GM21423 (cell line): ENCODE results near the gene MAP6.

ENCODE experiments used
- ATAC-seq: cut with Tn5 transposase; IDR thresholded peaks from one replicate; pipeline ENCODE4 v1.9.1; 2021; ENCODE audit warnings: mild to moderate bottlenecking, moderate library complexity; ENCODE audit not compliant: unreplicated experiment

Gene MAP6

DNA sequence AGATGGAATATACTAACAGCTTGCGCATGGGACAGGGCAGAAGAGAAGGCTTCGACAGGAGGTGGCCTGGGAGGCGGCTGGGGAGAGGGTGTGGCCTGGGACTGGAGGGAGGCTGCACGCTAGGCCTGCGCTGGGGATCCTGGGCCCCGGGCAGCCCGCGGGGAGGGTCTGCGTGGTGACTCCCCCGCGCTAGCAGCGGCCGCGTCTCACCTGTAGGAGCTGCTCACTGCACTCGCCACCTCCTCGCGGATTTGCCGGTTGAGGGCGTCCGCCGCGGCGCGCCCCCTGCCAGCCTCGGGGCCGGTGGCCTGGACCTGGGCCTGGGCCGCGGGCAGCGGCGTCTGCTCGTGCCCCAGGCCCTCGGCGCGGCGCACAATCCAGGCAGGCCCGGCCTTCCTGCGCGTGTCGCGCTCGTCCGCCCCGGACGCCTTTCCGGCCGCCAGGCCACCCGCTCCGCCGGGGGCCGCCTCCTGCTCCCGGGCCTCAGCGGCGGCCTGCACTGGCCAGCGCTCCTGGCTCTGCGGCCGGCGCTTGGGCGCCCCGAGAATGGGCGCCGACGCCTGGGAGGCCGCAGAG is 1.5 kb downstream of the MAP6 start:
- no peak for ATAC-seq

DNA sequence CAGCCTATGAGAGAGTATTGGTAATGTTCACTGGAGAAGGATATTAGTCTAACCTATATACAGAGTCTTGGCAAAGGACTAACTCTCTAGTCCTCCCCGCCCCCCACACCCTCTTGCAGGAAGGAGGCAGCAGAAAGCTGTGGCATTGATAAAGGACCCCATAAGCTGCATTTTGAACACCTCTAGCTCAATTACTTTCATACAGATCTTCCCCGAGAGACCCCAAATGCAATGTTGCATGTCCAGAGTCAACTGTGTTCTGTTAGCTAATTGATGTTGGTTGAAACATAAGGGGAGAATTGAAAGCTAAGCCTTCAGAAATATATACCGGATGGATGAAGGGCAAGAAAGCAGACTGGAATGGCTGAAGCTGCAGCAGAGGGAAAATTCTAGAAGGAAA is 2.8 kb downstream of the MAP6 start:
- no peak for ATAC-seq

DNA sequence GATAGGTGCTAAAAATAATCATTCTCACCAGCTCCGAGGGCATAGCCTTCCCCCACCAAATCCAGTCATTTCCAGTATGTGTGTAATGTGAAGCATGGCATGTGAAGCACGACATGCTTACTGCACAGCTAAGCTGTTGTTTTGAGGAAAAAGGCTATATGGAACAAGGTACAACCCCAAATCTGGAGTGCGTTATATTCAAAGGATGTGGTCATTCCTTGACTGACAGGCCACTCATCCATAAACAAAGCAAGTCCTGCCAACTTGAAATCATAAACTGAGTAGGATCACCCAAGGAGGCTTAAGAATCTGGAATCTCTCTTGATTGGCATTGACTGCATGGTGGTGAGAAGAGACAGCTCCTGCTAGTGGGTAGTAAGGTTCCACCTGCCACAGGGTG is 3.7 kb downstream of the MAP6 start:
- no peak for ATAC-seq

DNA sequence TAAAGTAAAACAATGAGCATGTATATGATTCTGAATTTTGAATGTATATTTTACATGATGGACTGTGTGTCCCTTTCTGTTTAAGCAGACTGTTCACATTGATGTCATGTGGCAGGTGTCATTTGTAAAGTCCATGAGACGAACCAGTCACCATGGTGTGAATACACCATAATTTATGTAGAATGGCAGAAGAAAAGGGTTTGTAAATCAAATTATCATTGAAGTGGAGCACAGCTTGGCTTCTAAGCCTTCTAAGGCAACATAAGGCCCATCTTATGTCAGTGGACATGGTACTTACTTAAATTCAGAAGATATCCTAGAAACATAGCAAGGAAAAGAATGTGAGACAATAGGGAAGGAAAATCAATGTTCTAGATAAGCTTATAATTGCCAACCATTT is 4.4 kb downstream of the MAP6 start:
- no peak for ATAC-seq

DNA sequence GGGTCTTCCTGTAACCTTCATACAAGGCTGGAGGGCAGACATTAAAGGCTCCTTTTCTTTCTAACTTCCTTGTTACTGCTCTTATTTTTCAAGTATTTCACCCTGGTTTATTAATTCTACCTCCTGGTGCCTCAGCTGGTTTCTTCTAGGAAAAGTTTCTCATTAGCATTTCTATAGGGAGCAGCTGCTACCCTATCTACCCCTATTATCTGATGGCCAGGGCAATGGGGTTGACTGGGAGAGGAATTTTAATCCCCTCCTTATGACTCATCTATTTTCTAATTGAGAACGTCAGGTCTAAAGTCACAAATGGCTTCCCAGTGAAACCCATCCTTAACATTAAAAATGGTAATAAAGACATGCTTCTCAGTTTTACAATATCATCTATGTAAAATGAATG is 5.0 kb downstream of the MAP6 start:
- ATAC-seq, result no peak

DNA sequence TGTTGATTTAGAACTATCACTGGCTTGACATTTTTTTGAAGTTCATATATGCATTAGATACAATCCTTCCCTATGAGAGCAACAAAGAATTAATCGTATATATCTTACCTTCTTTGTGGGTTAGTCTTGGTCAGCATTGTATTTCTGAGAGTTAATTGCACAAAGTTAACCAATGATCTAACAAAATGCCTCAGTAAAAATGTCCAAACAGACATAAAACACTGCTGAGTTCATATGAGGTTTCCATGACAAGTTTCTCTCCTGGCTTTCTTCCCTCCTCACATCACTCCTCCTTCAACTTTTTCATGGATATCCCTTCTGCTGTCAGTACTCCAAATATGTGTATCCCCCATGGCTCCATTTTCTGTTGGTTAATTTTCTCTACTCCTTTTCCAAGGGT is 9.0 kb downstream of the MAP6 start:
- ATAC-seq, result no peak

DNA sequence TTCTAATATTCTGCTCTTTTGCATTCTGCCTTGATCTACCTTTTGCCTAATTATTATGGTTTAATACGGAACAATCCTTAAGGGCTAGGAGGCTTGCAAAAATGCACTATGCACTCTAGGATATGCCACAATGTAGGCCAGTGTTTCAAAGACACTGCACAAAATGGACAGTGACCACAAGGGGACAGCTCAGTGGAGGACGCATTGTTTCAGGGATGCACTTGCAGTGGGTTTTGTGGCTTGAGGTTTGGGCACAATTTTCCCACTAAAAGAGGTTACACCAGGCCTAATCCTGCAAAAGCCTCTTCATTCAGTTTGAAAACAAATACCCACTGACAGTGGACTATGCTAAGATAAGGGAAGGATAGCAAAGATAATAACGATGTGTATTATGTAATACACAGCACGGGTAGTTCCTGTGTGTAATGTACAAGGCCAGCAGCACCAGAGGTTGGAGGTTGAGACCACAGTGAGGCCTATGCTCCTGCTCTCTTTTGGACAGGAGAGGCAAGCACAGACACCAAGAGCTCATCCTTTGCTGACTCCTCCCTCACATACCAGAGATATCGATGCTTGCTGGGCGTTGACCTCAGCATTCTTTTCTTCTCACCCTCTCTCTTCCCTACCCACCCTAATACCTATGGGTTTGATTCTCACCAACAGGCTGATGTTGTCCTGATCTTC is 12.7 kb downstream of the MAP6 start:
- no peak for ATAC-seq

DNA sequence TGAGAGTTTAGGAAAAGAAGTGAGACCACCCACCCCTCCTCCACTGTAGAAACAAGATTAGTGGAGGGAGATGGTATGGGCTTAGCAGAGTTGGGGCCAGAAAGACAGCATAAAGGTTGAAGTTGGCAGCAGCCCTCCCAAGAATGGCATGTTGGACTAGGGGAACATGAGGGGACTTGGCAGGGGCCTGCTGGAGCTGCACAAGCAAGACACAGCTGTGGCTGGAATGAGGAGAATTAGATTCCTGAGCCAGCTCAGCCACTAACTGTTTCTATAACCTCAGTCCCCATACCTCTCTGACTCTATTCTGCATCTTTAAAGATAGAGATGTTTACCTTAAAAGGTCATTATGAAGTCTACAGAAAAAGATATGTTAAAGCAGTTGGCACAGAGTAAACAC is 13.2 kb downstream of the MAP6 start:
- ATAC-seq, result no peak

DNA sequence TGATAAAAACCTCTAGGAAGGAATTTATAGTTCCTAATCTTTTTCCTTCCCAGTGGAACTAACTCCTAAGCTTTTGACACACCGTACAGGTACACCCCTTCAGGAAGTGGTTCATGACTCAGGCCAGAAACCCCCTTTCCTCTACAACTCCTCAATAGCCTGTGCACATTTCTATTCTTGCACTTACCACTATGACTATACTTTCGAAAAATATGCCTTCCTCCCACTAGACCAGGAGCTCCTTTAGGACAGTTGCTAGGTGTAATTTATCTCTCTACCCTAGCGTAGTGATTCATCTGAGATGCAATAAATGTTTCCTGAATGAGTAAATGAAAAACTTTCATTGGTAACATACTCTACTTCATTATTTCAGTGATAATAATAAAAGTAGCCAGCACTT is 14.5 kb downstream of the MAP6 start:
- peak; percentile 73 for ATAC-seq

DNA sequence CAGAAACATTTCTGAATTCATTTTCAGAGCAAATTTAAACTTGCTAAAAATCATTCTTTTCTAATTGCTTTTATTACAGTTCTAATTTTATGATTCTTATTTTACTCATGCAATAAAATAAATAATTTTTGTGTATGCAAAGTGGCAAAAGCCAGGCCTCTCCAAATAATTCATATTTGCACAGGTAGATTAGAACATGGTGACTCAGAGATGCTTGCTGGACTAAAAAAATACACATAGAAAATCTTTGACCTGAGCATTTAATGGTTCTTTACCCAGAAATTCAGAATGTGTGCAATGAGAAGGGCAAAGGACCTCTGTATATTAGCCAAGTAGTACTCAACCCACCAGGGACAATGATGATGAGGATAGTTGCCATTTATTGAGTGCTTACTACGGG is 15.3 kb downstream of the MAP6 start:
- no peak for ATAC-seq

DNA sequence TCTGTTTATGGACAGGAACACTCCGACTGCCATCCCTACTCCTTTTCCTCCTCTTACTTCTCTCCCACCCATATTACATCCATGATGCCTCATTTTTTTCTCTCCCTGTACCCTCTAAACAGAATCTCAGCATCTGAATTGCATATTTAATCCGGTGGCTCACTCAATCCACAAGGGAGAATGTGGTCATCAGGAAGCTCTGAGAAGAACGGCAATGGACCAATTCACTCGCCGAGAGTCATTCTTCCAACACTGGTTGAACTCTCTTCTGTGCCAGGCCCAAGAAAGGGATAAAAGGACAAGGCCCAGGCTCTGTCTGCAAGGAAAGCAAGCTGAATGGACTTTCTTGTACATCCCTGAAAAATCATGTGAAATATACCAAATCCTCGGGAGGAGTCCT is 15.9 kb downstream of the MAP6 start:
- no peak for ATAC-seq

DNA sequence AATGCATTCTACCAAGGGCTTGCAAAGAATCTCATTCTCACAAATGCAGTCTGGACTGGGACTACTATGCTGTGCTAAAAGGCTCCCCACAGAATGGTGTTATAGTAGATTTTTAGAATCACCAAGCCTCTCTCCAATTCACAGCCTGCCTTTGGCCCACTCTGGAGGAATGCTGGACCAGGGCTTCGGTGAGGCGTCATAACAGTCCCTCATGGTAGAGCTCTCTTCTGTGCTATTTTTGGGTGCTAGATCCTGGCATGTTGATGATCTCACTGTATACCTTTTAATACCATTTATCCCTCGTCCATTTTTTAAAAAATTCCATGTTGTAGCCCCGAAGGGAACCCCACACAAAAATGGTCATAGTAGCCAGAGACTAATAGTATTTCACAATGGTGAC is 17.6 kb downstream of the MAP6 start:
- ATAC-seq, result no peak

DNA sequence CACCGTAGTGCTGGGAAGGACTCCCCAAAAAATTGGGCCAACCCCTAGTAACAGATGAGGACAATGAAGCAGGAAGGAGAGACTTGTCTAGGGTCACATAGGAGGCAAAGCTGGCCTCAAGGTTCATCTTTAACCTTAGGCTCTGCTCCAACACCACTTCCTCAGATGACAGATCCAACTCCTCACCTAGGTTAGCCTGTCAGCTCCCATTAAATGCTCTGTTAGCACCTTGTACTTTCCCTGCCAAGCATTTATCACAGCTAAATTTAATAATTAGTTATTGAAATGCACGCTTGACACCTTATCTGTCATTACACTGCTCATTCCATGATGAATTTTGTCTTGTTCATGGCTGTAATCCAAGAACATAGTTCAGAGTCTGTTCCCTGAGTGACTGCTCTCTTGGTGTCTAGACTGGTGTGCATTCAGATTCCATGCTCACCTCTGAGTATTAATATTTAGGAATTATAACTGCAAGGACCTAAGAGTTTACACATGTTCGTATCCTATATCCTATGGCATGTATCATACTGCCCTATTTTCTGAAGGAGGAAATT is 18.6 kb downstream of the MAP6 start:
- ATAC-seq, result no peak

DNA sequence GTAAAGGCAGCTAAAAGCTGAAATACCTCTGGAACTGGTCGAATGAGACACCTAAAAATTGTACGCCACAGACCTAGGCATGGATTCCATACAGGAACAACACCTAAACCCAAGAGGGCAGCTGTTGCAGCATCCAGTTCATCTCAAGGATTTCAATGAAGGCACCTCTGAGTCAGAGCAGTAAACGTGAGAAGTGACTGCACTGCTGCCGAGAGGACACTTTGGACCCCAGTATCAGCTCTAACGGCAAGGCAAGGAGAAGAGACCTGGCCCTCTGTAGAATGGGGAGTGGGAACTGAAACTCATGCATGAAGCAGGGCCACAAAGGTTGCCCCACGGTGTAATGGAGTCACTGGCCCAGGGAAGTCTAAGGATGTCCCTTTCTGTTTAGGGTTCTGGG is 23.9 kb downstream of the MAP6 start:
- ATAC-seq, result no peak

DNA sequence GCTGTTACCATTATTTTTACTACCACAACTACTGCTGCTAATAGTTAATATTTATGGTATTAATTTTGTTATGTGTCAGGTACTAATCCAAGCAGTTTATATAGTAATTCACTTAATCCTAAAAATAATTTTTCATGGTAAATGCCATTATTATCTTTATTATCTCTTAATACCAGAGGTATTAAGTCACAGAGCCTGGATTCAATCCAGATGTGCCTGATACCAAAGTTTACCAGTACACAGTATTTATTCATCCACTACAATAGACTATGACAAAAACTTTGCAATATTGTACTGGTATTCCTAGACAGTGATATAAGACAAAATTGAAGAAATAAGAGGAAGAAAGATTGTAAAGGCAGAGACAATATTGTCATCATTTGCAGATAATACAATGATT is 24.5 kb downstream of the MAP6 start:
- no peak for ATAC-seq

DNA sequence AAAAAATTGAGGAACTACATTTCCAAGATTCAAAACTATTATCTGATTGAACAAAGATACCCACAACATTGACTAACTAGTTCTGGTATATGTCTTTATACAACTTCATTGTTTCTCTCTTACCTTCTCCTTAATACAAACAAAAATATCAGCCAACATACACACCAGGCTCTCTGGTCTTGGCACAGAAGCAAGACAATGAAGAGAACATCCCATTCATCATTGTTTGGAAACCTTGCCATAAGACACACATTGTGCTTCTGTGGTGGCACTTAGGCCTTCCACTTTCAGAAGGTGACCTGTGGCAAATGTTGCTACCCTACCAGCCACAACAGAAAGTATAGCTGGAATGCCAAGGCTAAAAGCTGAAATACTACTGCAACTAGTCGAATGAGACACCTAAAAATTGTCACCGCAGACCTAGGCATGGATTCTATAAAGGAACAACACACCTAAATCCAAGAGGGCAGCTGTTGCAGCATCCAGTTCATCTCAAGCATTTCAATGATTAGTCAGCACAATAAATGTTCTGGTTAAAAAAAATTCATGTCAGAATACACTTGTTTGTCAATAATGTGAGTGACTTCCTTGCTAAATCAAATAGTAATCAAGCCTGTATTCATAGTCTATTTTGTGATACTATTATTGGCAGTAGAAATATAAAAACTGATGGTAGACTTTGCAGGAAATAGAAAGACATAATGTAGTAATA is 26.3 kb downstream of the MAP6 start:
- ATAC-seq, result no peak

DNA sequence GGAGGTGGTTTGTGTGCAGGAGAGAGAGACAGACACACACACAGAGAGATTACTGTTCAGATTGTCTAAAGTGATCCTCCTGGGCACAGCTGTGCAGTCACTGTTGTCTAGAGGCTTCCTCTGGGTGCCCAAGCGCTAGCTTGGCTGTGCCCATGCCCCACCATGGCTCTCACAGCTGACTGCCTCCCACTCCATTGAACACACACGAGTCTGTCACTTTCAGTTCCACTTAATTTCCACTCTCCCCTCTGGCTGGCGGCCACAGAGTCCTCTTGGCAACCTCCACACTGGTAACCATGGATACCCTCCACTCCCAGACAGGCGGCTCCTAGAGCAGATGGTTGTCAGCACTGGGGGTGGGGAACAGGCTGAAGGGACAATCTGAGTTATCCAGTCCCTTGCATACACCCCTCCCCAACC is 29.1 kb downstream of the MAP6 start:
- no peak for ATAC-seq

DNA sequence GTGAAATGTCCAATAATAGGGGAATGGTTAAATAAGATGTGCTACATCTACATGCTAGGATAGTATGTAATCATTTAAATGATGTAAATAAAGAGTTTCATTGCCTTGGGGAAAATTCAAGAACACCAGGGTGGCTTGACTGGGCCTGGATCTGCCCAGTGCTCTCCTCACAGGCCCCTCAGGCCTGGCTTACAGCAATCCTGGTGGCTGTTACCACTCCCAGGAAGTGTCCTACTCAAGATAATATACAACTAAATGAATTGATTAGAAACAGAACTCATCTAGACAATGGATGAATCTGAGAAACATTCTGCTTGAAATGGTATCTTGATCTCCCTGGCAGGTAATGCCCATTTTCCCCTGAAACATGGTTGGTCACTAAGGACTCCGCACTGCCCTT is 30.8 kb downstream of the MAP6 start:
- no peak for ATAC-seq

DNA sequence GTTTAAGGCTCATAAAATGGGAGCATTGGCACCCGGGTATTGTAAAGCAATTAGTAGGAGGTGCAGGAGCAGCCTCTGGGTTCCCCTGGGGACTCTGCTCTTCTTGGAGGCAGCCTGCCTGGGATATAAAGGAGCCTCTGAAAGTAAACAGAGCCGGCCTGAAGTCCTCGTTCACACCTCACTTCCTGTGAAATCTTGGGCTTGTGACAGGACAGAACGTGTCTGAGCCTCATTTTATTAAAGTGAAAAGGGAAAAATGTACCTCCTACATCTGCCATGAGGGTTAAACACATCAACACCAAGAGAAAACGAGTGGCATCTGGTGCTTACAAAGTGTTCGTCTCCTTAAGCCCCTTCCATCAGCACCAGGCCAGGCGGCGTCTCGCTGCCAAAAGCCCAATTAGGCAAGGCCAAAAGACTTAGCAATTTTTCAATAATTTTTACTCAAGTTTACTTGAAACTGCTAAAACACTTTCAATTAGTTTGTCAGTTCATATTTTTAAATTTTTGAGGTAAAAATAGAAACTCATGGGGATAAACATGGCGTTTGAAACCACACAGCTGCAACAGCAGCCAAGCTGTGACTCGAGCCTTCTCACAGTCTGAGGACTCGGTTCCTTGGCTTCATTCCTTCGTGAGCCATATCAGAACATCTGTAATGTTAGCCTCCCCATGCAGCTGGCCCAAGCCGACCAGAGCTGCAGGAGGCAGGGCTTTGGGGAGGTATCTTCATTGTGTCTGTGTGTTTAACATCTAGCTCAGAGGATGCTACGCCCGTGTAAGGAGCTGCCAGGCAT is 33.6 kb downstream of the MAP6 start:
- no peak for ATAC-seq

DNA sequence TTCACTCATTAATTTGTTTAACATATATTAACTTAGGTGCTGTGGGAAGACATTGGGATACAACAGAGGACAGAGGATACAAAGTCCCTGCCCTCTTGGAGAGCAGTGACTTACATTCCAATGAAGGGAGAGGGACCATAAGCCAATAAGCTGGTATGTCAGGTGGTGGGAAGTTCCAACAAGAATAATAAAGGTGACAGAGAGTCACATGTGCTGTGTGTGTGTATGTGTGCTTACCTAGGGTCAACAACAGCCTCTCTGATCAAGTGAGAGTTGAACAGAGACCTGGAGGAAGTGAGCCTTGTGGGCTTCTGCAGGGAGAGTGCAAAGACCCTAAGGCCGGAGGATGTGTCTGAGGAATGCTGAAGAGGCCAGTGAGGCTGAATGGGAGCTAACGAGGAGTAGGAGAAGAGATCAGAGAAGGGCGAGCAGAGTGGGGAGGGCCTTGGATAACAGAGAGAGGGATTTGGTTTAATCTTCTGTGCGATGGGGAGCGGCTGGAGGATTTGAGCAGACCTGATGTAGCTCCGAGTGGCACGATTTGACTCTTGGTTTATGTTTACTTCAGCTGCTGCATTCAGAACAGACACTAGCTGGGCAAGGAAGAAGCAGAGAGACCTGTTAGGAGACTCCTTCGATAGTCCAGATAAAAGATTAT is 35.3 kb downstream of the MAP6 start:
- ATAC-seq, result no peak

DNA sequence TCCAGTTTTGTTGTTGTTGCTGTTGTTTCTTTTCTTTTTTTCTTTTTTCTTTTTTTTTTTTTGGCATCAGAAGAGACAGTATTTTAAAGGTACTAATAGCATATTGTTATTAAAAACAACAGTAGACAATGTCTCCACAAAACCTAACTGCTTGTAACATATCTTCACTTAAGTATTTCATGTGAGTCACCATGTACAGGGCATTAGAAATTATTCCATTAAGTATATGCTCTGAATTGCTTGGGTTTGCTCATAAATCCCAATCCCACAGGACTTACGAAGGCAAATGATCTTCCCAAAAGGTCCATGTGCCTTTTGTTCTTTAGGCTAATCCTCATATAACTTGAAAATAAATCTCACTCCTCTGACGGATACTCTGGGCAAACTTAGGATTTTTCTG is 35.9 kb downstream of the MAP6 start:
- no peak for ATAC-seq
